ENCODE measurements around the gene DDX11.
"Not testable (repeated sequence)": the region's sequence is repeated elsewhere in the genome, so short reads cannot be mapped to it uniquely, and the experiment has no call there.

DNA sequence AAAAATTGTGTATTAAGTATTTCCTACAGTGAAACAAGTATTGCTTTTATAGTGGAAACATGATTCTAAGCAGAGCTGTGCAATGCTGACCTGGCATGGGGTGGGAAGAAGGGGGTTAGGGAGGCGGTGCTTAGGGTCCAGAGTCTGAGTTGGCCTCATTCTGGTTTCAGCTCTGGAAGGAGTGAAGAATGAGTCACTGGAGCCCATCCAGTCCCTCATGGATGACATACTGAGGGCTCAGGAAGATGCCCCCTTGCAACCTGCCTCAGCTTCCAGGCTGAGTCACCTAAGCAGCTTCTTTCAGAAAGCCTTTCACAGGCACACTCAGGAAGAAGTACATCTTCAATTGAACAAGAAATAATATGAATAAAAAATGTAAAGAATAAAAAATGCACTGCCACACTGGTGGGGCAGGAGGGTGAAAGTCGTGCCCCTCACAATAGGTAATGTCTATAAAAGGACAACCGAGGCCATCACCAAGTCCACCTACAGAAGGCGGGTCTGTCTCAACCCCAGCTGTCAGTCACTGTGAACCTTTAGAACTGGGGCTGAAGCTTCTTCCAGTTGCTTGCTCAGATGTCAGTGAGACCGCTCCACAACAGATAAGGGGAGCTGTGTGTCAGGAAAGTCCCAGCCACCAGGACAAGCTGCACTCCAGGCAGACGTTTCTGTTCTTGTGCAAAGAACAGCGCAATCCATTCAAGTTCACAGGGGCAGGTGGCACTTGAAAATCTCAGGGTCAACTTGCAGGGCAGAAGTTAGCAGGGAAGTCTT is 20.8 kb upstream of the DDX11 start:
- TF ChIP-seq, protein P1, sequence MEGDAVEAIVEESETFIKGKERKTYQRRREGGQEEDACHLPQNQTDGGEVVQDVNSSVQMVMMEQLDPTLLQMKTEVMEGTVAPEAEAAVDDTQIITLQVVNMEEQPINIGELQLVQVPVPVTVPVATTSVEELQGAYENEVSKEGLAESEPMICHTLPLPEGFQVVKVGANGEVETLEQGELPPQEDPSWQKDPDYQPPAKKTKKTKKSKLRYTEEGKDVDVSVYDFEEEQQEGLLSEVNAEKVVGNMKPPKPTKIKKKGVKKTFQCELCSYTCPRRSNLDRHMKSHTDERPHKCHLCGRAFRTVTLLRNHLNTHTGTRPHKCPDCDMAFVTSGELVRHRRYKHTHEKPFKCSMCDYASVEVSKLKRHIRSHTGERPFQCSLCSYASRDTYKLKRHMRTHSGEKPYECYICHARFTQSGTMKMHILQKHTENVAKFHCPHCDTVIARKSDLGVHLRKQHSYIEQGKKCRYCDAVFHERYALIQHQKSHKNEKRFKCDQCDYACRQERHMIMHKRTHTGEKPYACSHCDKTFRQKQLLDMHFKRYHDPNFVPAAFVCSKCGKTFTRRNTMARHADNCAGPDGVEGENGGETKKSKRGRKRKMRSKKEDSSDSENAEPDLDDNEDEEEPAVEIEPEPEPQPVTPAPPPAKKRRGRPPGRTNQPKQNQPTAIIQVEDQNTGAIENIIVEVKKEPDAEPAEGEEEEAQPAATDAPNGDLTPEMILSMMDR (IDR thresholded peaks at IDR 0.05; ENCODE audit: poor library complexity, severe bottlenecking): not testable (repeated sequence)
- not testable (repeated sequence) for TF ChIP-seq SMC3 (conservative IDR thresholded peaks at IDR 0.05; ENCODE audit: poor library complexity); EP300 (conservative IDR thresholded peaks at IDR 0.05; ENCODE audit: poor library complexity, severe bottlenecking); EZH2 (IDR thresholded peaks at IDR 0.05; ENCODE audit: borderline replicate concordance, insufficient read depth, low read length, poor library complexity, severe bottlenecking); RAD21 (conservative IDR thresholded peaks at IDR 0.05); MXI1 (conservative IDR thresholded peaks at IDR 0.05; ENCODE audit: poor library complexity, severe bottlenecking)

Data from neural cell (in vitro differentiated cells).